HL-60 (cell line): ENCODE data around the gene CST8.

Experiments
- CTCF ChIP-seq: IDR thresholded peaks from one replicate; pipeline ENCODE4 v1.5.1; 2011; ENCODE audit warnings: low read length, control low read depth, inconsistent platforms; ENCODE audit not compliant: insufficient read depth
- GABPA ChIP-seq: IDR thresholded peaks from 2 replicates; pipeline ENCODE4 v1.6.1; 2012; ENCODE audit warnings: low read depth
- REST ChIP-seq: IDR thresholded peaks from 2 replicates; pipeline ENCODE4 v1.6.1; 2012; ENCODE audit warnings: low read depth; ENCODE audit not compliant: insufficient replicate concordance

GRCh38 chr20:23542801-23543200, 51.9 kb downstream of the CST8 start:
- TF ChIP-seq CTCF (no peak), REST (no peak), GABPA (no peak)
